ENCODE results near the gene SMPX.

The SMPX gene

DNA sequence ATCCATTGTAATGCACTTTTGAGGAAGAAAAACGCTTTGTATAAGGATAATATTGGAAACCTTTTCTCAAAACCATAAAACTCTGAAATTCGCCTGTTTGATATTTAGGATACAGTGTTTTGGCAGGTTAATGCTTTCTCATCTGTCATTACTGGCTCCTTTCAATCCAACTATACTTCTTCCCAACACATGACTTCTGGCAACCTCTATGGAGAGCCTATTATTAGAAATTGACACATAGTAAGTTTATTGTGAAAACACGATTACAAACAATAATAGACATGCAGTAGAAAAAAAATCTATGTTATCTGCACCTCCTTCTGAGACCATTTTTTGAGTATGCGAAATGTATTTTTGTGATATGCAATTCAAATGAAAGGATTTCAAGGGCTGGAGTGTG lies 95.2 kb downstream of the SMPX start:
- H3K9me3 ChIP-seq (ENCODE audit: insufficient read depth, low read length) = no peaks in the 10 kb centered on the region
- no peak for TF ChIP-seq EZH2phosphoT487 (conservative IDR thresholded peaks at IDR 0.05; ENCODE audit: low read length)
- TF ChIP-seq, protein P1, sequence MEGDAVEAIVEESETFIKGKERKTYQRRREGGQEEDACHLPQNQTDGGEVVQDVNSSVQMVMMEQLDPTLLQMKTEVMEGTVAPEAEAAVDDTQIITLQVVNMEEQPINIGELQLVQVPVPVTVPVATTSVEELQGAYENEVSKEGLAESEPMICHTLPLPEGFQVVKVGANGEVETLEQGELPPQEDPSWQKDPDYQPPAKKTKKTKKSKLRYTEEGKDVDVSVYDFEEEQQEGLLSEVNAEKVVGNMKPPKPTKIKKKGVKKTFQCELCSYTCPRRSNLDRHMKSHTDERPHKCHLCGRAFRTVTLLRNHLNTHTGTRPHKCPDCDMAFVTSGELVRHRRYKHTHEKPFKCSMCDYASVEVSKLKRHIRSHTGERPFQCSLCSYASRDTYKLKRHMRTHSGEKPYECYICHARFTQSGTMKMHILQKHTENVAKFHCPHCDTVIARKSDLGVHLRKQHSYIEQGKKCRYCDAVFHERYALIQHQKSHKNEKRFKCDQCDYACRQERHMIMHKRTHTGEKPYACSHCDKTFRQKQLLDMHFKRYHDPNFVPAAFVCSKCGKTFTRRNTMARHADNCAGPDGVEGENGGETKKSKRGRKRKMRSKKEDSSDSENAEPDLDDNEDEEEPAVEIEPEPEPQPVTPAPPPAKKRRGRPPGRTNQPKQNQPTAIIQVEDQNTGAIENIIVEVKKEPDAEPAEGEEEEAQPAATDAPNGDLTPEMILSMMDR (IDR thresholded peaks at IDR 0.05; ENCODE audit: insufficient read depth, low read length, poor library complexity, severe bottlenecking) = no peak
- no peak overlapping the region for H2AFZ ChIP-seq (ENCODE audit: low read depth, low read length, severe bottlenecking)
- no peaks in the 10 kb centered on the region for H3K79me2 ChIP-seq (ENCODE audit: insufficient read depth, low read length)
- no peaks in the 10 kb centered on the region for H3K27me3 ChIP-seq (ENCODE audit: low read length)
- no peaks in the 10 kb centered on the region for H3F3A ChIP-seq (ENCODE audit: insufficient read depth)
- no peaks in the 10 kb centered on the region for H3K9me2 ChIP-seq (replicated peaks; ENCODE audit: insufficient read depth, low read length)
- no peak overlapping the region for H3K9ac ChIP-seq (ENCODE audit: low read length)
- H3K36me3 ChIP-seq (ENCODE audit: low read length) = no peaks in the 10 kb centered on the region
- no peak overlapping the region for H3K27ac ChIP-seq (ENCODE audit: low read depth, low read length)
- H3K4me2 ChIP-seq (ENCODE audit: low read depth, low read length, poor library complexity, severe bottlenecking) = no peak overlapping the region
- H4K20me1 ChIP-seq (ENCODE audit: low read depth, low read length) = no peaks in the 10 kb centered on the region
- H3K4me3 ChIP-seq (ENCODE audit: insufficient read depth, low read length, poor library complexity, severe bottlenecking) = no peak overlapping the region

DNA sequence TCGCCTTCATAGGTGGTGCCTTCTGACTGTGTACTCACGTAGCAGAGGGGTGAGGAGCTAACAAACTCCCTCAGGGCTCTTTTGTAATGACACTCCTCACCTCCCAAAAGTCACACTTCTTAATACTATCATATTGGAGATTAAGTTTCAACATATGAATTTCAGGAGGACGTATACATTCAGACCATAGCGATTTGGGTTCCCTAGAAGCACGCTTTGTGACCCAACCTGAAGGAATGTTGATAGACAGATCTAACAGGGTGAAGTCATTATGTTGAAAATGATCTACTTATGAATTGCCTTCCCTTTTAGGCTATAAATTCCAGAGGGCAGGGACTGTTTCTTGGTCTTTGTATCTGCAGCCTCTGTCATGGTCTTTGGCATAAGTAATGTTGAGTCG lies 96.6 kb downstream of the SMPX start:
- no peaks in the 10 kb centered on the region for H3F3A ChIP-seq (ENCODE audit: insufficient read depth)
- H3K27ac ChIP-seq (ENCODE audit: low read depth, low read length) = no peak overlapping the region
- H2AFZ ChIP-seq (ENCODE audit: low read depth, low read length, severe bottlenecking) = no peak overlapping the region
- H3K4me3 ChIP-seq (ENCODE audit: insufficient read depth, low read length, poor library complexity, severe bottlenecking) = no peak overlapping the region
- TF ChIP-seq, protein P1 (IDR thresholded peaks at IDR 0.05; ENCODE audit: insufficient read depth, low read length, poor library complexity, severe bottlenecking) = no peak
- TF ChIP-seq EZH2phosphoT487 (conservative IDR thresholded peaks at IDR 0.05; ENCODE audit: low read length) = no peak
- no peaks in the 10 kb centered on the region for H4K20me1 ChIP-seq (ENCODE audit: low read depth, low read length)
- no peaks in the 10 kb centered on the region for H3K9me3 ChIP-seq (ENCODE audit: insufficient read depth, low read length)
- H3K4me2 ChIP-seq (ENCODE audit: low read depth, low read length, poor library complexity, severe bottlenecking) = no peak overlapping the region
- no peaks in the 10 kb centered on the region for H3K36me3 ChIP-seq (ENCODE audit: low read length)
- no peaks in the 10 kb centered on the region for H3K27me3 ChIP-seq (ENCODE audit: low read length)
- no peak overlapping the region for H3K9ac ChIP-seq (ENCODE audit: low read length)
- H3K79me2 ChIP-seq (ENCODE audit: insufficient read depth, low read length) = no peaks in the 10 kb centered on the region
- H3K9me2 ChIP-seq (replicated peaks; ENCODE audit: insufficient read depth, low read length) = no peaks in the 10 kb centered on the region

DNA sequence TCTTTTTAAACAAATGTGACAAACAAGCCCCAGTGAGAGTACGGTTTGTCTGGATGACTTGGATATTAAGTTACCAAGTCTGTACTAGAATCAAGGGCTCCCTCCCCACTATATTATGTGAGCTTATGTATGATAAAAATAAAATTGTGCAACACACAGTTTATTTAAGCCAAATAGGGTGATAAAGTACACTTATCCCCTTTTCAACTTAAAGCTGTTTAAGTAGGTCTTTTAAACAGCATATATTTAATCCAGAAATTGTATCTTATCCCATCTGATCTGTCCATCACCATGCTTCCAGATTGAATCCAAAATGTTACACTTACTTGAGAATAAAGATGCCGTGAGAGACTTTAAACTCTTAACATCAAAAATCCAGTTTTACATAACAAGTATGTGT lies 97.8 kb downstream of the SMPX start:
- no peaks in the 10 kb centered on the region for H3K79me2 ChIP-seq (ENCODE audit: insufficient read depth, low read length)
- no peaks in the 10 kb centered on the region for H3K27me3 ChIP-seq (ENCODE audit: low read length)
- no peaks in the 10 kb centered on the region for H3K9me2 ChIP-seq (replicated peaks; ENCODE audit: insufficient read depth, low read length)
- H4K20me1 ChIP-seq (ENCODE audit: low read depth, low read length) = no peaks in the 10 kb centered on the region
- H3K36me3 ChIP-seq (ENCODE audit: low read length) = no peaks in the 10 kb centered on the region
- H3K9me3 ChIP-seq (ENCODE audit: insufficient read depth, low read length) = no peaks in the 10 kb centered on the region
- TF ChIP-seq, protein P1 (IDR thresholded peaks at IDR 0.05; ENCODE audit: insufficient read depth, low read length, poor library complexity, severe bottlenecking) = no peak
- no peak for TF ChIP-seq EZH2phosphoT487 (conservative IDR thresholded peaks at IDR 0.05; ENCODE audit: low read length)
- H3K9ac ChIP-seq (ENCODE audit: low read length) = no peak overlapping the region
- H3K27ac ChIP-seq (ENCODE audit: low read depth, low read length) = no peak overlapping the region
- no peak overlapping the region for H3K4me2 ChIP-seq (ENCODE audit: low read depth, low read length, poor library complexity, severe bottlenecking)
- no peak overlapping the region for H3K4me3 ChIP-seq (ENCODE audit: insufficient read depth, low read length, poor library complexity, severe bottlenecking)
- H3F3A ChIP-seq (ENCODE audit: insufficient read depth) = no peaks in the 10 kb centered on the region
- no peak overlapping the region for H2AFZ ChIP-seq (ENCODE audit: low read depth, low read length, severe bottlenecking)
